SK-N-SH (cell line): ENCODE measurements around the gene GALNT14.

Experiments used
- CTCF ChIP-seq: fragments of 200-600 bp; sonication (generic); IDR thresholded peaks from 2 replicates; pipeline ENCODE4 v1.6.1; 2017; ENCODE audit warnings: antibody characterized with exemption, mild to moderate bottlenecking, moderate library complexity
- EZH2phosphoT487 ChIP-seq: fragments of 200-600 bp; sonication (generic); IDR thresholded peaks from 2 replicates; pipeline ENCODE4 v1.6.1; 2017; ENCODE audit warnings: low read depth, mixed run types, mild to moderate bottlenecking, antibody characterized with exemption, moderate library complexity, borderline replicate concordance
- RFX5 ChIP-seq: IDR thresholded peaks from 2 replicates; pipeline ENCODE4 v1.6.1; 2012; ENCODE audit warnings: mild to moderate bottlenecking, improper control_type of control experiment, low read length
- SIN3A ChIP-seq: IDR thresholded peaks from 2 replicates; pipeline ENCODE4 v1.6.1; 2012; ENCODE audit warnings: low read depth, mild to moderate bottlenecking, low read length, moderate library complexity, borderline replicate concordance
- TAF1 ChIP-seq: IDR thresholded peaks from 2 replicates; pipeline ENCODE4 v1.6.1; 2012; ENCODE audit warnings: low read depth, mild to moderate bottlenecking, low read length, moderate library complexity, borderline replicate concordance

DNA sequence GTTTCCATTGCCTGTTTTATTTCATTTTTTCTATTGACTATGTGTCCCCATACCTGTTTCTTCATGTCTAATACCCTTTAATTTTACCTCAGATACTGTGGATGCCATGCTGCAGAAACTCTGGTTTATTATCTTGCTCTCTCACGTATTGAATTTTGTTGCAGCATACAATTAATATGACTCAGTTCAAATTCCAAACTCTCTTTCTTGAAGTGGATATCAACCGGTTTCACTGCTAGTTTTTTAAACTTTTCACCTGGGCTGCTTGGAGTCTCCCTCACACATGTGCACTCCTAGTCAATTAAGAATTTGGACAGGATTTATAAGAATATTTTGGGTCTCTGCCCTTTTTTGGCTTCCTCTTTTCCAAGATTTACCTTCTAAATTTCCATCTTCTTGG is 260.4 kb downstream of the GALNT14 start:
- no peak for TF ChIP-seq TAF1
- no peak for TF ChIP-seq RFX5
- TF ChIP-seq CTCF, result no peak
- TF ChIP-seq SIN3A, result no peak
- no peak for TF ChIP-seq EZH2phosphoT487
